A673 (cell line): ENCODE data around the gene CTIF.

ENCODE experiments used
- EZH2 ChIP-seq: fragments of 200-600 bp; sonication (generic); IDR thresholded peaks from 2 replicates; pipeline ENCODE4 v1.6.1; 2017; ENCODE audit warnings: borderline replicate concordance, low read depth, mild to moderate bottlenecking, mixed read lengths, antibody characterized with exemption, low read length; ENCODE audit not compliant: poor library complexity, severe bottlenecking
- TF ChIP-seq, protein P1 (sequence below): fragments of 300-800, 200-600 bp; sonication (generic); conservative IDR thresholded peaks from 2 replicates; pipeline ENCODE4 v1.5.1; 2017; ENCODE audit warnings: low read depth, mild to moderate bottlenecking, antibody characterized with exemption, low read length, moderate library complexity, mixed read lengths

DNA sequence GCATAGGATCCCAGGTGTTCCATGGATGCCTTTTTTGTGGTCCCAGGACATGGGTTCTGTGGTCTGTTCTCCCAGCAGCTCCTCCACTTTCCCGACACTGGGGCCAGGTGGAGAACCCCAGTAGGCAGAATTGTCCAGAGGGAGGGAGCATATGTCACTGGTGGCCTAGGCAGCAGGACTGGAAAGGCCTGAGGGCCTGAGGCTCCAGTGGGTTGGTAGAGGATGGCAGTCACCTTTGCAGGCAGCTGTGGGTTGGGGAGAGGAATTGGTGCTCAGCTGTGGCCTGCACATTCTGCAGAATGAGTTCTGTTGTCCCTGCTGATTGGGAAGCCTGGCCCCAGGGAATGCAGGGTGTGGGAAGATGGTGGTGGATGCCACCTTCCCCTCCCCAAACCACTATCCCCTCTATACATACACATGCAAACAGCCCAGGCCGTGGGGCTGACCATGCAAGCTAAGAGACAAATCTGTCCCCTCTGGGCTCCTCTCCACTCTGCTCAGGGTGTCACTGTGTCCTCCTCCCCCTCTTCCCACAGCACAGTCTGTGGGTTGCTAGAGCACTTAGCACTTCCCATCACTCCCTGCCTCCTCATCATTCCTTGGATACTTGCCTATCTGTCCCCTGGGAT is 11.4 kb downstream of the CTIF start:
- TF ChIP-seq, protein P1, sequence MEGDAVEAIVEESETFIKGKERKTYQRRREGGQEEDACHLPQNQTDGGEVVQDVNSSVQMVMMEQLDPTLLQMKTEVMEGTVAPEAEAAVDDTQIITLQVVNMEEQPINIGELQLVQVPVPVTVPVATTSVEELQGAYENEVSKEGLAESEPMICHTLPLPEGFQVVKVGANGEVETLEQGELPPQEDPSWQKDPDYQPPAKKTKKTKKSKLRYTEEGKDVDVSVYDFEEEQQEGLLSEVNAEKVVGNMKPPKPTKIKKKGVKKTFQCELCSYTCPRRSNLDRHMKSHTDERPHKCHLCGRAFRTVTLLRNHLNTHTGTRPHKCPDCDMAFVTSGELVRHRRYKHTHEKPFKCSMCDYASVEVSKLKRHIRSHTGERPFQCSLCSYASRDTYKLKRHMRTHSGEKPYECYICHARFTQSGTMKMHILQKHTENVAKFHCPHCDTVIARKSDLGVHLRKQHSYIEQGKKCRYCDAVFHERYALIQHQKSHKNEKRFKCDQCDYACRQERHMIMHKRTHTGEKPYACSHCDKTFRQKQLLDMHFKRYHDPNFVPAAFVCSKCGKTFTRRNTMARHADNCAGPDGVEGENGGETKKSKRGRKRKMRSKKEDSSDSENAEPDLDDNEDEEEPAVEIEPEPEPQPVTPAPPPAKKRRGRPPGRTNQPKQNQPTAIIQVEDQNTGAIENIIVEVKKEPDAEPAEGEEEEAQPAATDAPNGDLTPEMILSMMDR = no peak
- TF ChIP-seq EZH2 = no peak
